ENCODE results near the gene TMEM170B.

TMEM170B gene

GRCh38 chr6:11622156-11622555 lies 84.6 kb downstream of the TMEM170B start:
- DNase-seq: no peak

- DNase-seq: no peak
Observed at GRCh38 chr6:11623272-11623671, 85.7 kb downstream of the TMEM170B start.

GRCh38 chr6:11625302-11625701 lies 87.8 kb downstream of the TMEM170B start:
- DNase-seq: no peak

GRCh38 chr6:11626356-11626755 lies 88.8 kb downstream of the TMEM170B start:
- DNase-seq: no peak

- no peak for DNase-seq
Observed at GRCh38 chr6:11628562-11628961, 91.0 kb downstream of the TMEM170B start.

GRCh38 chr6:11631008-11631407 lies 93.5 kb downstream of the TMEM170B start:
- no peak for DNase-seq

- no peak for DNase-seq
Observed at GRCh38 chr6:11631539-11631938, 94.0 kb downstream of the TMEM170B start.

- DNase-seq: no peak
Observed at GRCh38 chr6:11632231-11632630, 94.7 kb downstream of the TMEM170B start.

- no peak for DNase-seq
Observed at GRCh38 chr6:11632795-11633511, 95.4 kb downstream of the TMEM170B start.

All from NCI-H2081 (cell line).